Suppressor macrophage treated with lipopolysaccharide for 4 hours (primary cell): Measurements from ENCODE around the gene HDAC4.

Source experiments
- DNase-seq: peaks from one replicate; pipeline ENCODE4 v3.0.0-alpha.2; 2020

The HDAC4 gene

GRCh38 chr2:239212121-239212928 lies 188.5 kb downstream of the HDAC4 start:
- DNase-seq, result no peak

- DNase-seq, result no peak
Observed at GRCh38 chr2:239211396-239212094, 189.3 kb downstream of the HDAC4 start.

GRCh38 chr2:239209783-239210182 lies 191.0 kb downstream of the HDAC4 start:
- no peak for DNase-seq

- DNase-seq, result no peak
Observed at GRCh38 chr2:239208465-239209180, 192.2 kb downstream of the HDAC4 start.

- no peak for DNase-seq
Observed at GRCh38 chr2:239206851-239207250, 194.0 kb downstream of the HDAC4 start.

- no peak for DNase-seq
Observed at GRCh38 chr2:239206042-239206441, 194.8 kb downstream of the HDAC4 start.

GRCh38 chr2:239204876-239205468 lies 195.8 kb downstream of the HDAC4 start:
- DNase-seq, result no peak

- DNase-seq, result no peak
Observed at GRCh38 chr2:239204136-239204875, 196.5 kb downstream of the HDAC4 start.

GRCh38 chr2:239203443-239204135 lies 197.2 kb downstream of the HDAC4 start:
- no peak for DNase-seq

- no peak for DNase-seq
Observed at GRCh38 chr2:239202836-239203235, 198.0 kb downstream of the HDAC4 start.

- DNase-seq, result no peak
Observed at GRCh38 chr2:239202343-239202742, 198.5 kb downstream of the HDAC4 start.

GRCh38 chr2:239201884-239202283 lies 198.9 kb downstream of the HDAC4 start:
- no peak for DNase-seq

- no peak for DNase-seq
Observed at GRCh38 chr2:239201531-239201876, 199.3 kb downstream of the HDAC4 start.

GRCh38 chr2:239200646-239201530 lies 199.9 kb downstream of the HDAC4 start:
- DNase-seq, result no peak

GRCh38 chr2:239199041-239199768 lies 201.6 kb downstream of the HDAC4 start:
- no peak for DNase-seq

GRCh38 chr2:239198221-239198620 lies 202.6 kb downstream of the HDAC4 start:
- DNase-seq, result no peak

GRCh38 chr2:239197146-239197545 lies 203.7 kb downstream of the HDAC4 start:
- DNase-seq, result no peak

GRCh38 chr2:239196474-239197021 lies 204.3 kb downstream of the HDAC4 start:
- no peak for DNase-seq

GRCh38 chr2:239195992-239196391 lies 204.8 kb downstream of the HDAC4 start:
- no peak for DNase-seq

GRCh38 chr2:239195318-239195871 lies 205.4 kb downstream of the HDAC4 start:
- DNase-seq, result no peak
